Thoracic aorta (tissue), 2 donors: Measurements from ENCODE around the gene RRAS2. TPM values are rescaled to one million over a fixed set of nuclear protein-coding genes. Genes with fewer than 3 reads are reported as not detected.

ENCODE experiments used
- ATAC-seq: fragments of 150-250 bp; one replicate; pipeline ENCODE4 v1.8.0; 2017; ENCODE audit warnings: low read depth; ENCODE audit not compliant: insufficient number of reproducible peaks, low FRiP score
- DNase-seq: peaks from one replicate; pipeline ENCODE4 v3.0.0-alpha.2; 2020; ENCODE audit warnings: low spot score
- H3K27ac ChIP-seq, 2 donors: fragments of 200-600 bp; sonication (generic); 1 replicate in 1 of 2; 2 replicates in 1 of 2; pipeline ENCODE4 v1.5.1; 2016; ENCODE audit warnings: mild to moderate bottlenecking in 2 of 2, moderate library complexity in 2 of 2
- H3K27me3 ChIP-seq: fragments of 200-600 bp; sonication (generic); replicated peaks from 2 replicates; pipeline ENCODE4 v1.6.0; 2016; ENCODE audit warnings: mild to moderate bottlenecking; ENCODE audit not compliant: insufficient read depth
- H3K36me3 ChIP-seq: fragments of 200-600 bp; sonication (generic); one replicate; pipeline ENCODE4 v1.5.1; 2016
- H3K4me1 ChIP-seq, 2 donors: fragments of 200-600 bp; sonication (generic); 1 replicate in 1 of 2; 2 replicates in 1 of 2; pipeline versions ENCODE4 v1.5.1 to v1.6.0; 2016; ENCODE audit warnings: low read depth in 2 of 2, mild to moderate bottlenecking in 1 of 2; ENCODE audit not compliant: control insufficient read depth in 1 of 2
- H3K4me3 ChIP-seq: fragments of 200-600 bp; sonication (generic); 2 replicates; pipeline ENCODE4 v1.5.1; 2016; ENCODE audit warnings: mild to moderate bottlenecking
- H3K9me3 ChIP-seq: fragments of 200-600 bp; sonication (generic); 2 replicates; pipeline ENCODE4 v1.5.1; 2016
- total RNA-seq, 2 donors: library from RNA; depleted of rRNA; stranded (reverse); fragments of >200 nt; gene quantifications; one replicate each; pipeline versions ENCODE4 v1.1.0 to v1.2.3, GENCODE V29; 2016
- TF ChIP-seq, protein P1 (sequence below): fragments of 200-600 bp; sonication (generic); IDR thresholded peaks from one replicate; pipeline ENCODE4 v1.5.1; 2019; ENCODE audit warnings: antibody characterized with exemption

RRAS2 gene
- total RNA-seq, 2 donors from 2014 or later: 39.4 to 47.8 TPM

DNA sequence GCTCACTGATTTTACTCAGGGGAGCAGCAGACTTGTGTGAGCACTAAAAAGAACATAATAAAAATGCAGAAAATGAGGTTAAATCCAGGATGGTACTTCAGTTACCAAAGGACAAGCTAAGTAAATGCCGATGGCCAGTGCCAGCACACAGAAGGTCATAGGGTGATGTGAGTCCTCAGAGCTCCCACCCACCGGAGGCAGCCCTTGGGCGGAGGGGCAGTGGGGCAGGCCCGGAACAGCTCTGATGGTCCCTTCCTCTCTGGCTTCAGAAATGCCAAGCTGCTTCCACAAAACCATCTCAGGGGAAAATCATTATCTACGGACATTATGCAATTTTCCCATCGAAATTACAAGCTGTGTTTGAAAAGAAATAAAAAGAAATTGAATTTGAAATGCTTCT lies 124.5 kb downstream of the RRAS2 start:
- DNase-seq (no peak), ATAC-seq (no peak)
- Histone ChIP-seq H3K27me3 (no peaks in the 10 kb centered on the region), H3K4me1 (no peaks in the 10 kb centered on the region), H3K4me3 (no peak overlapping the region), H3K27ac (no peak overlapping the region), H3K9me3 (no peaks in the 10 kb centered on the region), H3K36me3 (no peaks in the 10 kb centered on the region)
- TF ChIP-seq, protein P1, sequence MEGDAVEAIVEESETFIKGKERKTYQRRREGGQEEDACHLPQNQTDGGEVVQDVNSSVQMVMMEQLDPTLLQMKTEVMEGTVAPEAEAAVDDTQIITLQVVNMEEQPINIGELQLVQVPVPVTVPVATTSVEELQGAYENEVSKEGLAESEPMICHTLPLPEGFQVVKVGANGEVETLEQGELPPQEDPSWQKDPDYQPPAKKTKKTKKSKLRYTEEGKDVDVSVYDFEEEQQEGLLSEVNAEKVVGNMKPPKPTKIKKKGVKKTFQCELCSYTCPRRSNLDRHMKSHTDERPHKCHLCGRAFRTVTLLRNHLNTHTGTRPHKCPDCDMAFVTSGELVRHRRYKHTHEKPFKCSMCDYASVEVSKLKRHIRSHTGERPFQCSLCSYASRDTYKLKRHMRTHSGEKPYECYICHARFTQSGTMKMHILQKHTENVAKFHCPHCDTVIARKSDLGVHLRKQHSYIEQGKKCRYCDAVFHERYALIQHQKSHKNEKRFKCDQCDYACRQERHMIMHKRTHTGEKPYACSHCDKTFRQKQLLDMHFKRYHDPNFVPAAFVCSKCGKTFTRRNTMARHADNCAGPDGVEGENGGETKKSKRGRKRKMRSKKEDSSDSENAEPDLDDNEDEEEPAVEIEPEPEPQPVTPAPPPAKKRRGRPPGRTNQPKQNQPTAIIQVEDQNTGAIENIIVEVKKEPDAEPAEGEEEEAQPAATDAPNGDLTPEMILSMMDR: no peak

DNA sequence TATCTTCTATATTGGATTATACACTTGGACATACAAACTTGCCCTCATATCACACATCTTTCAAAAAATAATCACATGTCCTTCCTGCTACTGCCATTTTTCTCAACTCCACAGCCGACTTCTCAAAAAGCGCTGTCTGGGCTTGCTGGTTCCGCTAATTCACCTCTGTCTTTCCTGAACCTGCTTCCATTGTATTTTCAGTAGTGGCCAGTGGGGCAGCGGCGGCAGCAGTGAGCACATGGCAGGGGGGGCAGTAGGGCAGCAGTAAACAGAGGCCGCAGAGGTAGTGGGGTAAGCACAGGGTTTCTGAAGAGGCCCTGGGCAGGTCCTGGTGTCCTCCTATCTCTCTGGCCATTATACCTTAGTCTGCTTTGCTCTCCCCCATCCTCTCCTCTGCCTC lies 126.3 kb downstream of the RRAS2 start:
- Histone ChIP-seq H3K4me3 (no peak overlapping the region), H3K4me1 (no peaks in the 10 kb centered on the region), H3K27me3 (no peaks in the 10 kb centered on the region), H3K27ac (no peak overlapping the region), H3K36me3 (no peaks in the 10 kb centered on the region), H3K9me3 (no peaks in the 10 kb centered on the region)
- TF ChIP-seq, protein P1: no peak
- no peak for ATAC-seq
- DNase-seq: no peak

DNA sequence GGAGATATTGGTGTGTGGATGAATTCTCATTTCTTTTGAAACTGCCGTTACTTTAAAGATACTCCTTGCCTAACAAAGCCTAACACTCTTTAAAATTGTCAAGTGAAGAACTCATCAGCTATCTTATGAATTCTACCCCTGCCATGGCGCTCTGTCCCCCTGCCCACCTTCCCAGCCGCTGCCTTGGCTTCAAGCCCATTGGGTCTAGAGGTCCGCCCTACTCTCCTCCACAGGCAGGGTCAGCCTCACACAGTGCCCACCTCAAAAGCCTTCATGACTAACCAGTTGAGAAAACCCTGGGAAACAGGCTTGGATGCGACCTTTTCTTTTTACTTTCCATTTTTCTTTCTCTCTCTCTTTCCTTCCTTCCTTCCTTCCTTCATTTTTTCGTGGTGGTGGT lies 128.6 kb downstream of the RRAS2 start:
- ATAC-seq (no peak), DNase-seq (no peak)
- Histone ChIP-seq H3K9me3 (no peaks in the 10 kb centered on the region), H3K4me1 (no peaks in the 10 kb centered on the region), H3K27me3 (no peaks in the 10 kb centered on the region), H3K36me3 (no peaks in the 10 kb centered on the region), H3K27ac (no peak overlapping the region), H3K4me3 (no peak overlapping the region)
- TF ChIP-seq, protein P1: no peak

DNA sequence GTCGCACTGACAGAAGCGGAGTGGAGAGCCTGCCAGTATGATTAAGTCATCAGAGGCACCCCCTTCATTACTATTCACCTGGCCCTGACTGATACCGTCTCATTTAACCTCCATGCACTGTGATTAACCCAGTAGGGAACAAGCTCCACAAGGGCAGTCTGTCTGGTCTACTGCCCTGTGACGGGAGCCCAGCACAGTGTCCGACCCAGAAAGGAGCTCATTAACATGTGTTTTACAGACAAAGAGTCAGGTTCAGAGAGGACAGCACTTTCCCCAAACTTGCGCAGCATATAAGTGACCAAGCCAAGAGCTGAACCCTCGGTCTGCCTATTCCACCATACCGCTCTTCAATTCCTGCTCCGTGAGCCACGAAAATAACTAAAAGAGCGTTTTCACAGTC lies 129.5 kb downstream of the RRAS2 start:
- Histone ChIP-seq H3K27me3 (no peaks in the 10 kb centered on the region), H3K9me3 (no peaks in the 10 kb centered on the region), H3K36me3 (no peaks in the 10 kb centered on the region), H3K27ac (no peak overlapping the region), H3K4me3 (no peak overlapping the region), H3K4me1 (no peaks in the 10 kb centered on the region)
- DNase-seq (no peak), ATAC-seq (no peak)
- TF ChIP-seq, protein P1: no peak

DNA sequence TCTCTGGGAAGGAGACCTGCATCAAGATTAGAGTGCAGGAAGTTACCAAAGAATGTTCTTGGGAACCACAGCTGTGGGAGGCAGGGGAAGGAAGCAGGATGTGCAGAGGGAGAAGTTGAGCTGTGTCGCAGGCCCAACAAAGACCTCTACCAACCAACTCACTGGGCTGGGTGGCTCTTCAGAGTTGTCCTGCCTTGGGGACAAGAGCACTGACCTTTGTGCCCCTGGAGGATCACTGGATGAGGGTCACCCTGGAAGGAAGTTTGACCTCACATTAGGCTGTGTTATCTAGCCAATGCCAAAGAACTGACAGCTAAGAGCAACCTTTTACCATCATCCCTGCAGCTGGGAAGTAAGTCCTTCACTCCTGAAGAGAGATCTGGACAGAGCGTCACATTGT lies 130.6 kb downstream of the RRAS2 start:
- Histone ChIP-seq H3K4me3 (no peak overlapping the region), H3K36me3 (no peaks in the 10 kb centered on the region), H3K27ac (no peak overlapping the region), H3K9me3 (no peaks in the 10 kb centered on the region), H3K4me1 (no peaks in the 10 kb centered on the region), H3K27me3 (no peaks in the 10 kb centered on the region)
- ATAC-seq (no peak), DNase-seq (no peak)
- TF ChIP-seq, protein P1: no peak

Other genes with a start within 250 kb of the RRAS2 start
- gene COPB1, start 140.6 kb upstream of the RRAS2 start, total RNA-seq: 100 to 1,000 TPM in 1 of 2 donors, 10 to 100 TPM in 1; 88.8 to 111 TPM
- 10 to 100 TPM; 89.1 to 97.8 TPM for gene PSMA1, start 161.2 kb upstream of the RRAS2 start, total RNA-seq